Measurements from ENCODE around the gene ZNF277.

GRCh38 chr7:112224186-112224585 lies 17.7 kb downstream of the ZNF277 start:
- TF ChIP-seq, protein P1, sequence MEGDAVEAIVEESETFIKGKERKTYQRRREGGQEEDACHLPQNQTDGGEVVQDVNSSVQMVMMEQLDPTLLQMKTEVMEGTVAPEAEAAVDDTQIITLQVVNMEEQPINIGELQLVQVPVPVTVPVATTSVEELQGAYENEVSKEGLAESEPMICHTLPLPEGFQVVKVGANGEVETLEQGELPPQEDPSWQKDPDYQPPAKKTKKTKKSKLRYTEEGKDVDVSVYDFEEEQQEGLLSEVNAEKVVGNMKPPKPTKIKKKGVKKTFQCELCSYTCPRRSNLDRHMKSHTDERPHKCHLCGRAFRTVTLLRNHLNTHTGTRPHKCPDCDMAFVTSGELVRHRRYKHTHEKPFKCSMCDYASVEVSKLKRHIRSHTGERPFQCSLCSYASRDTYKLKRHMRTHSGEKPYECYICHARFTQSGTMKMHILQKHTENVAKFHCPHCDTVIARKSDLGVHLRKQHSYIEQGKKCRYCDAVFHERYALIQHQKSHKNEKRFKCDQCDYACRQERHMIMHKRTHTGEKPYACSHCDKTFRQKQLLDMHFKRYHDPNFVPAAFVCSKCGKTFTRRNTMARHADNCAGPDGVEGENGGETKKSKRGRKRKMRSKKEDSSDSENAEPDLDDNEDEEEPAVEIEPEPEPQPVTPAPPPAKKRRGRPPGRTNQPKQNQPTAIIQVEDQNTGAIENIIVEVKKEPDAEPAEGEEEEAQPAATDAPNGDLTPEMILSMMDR (IDR thresholded peaks at IDR 0.05; ENCODE audit: low read depth, low read length, poor library complexity, severe bottlenecking): no peak
- TF ChIP-seq EZH2phosphoT487 (IDR thresholded peaks at IDR 0.05; ENCODE audit: borderline replicate concordance, low read length): no peak

Data from DOHH2 (cell line).